Caco-2 (cell line): ENCODE measurements around the gene SORBS1. TPM values are rescaled to one million over a fixed set of nuclear protein-coding genes. Genes with fewer than 3 reads are reported as not detected.

Experiments used
- BruUV-seq: library from RNA; stranded (reverse); fragments of 400-500 nt; replicated peaks from 2 replicates; lab custom pipeline; 2021; lab: Mats Ljungman, UMichigan
- CTCF ChIA-PET: fragments of 300-600 bp; sonication (Branson Sonifier 250); formaldehyde crosslinking; loops from one replicate; lab custom pipeline; 2022; ENCODE audit warnings: antibody characterized with exemption; lab: Charles Lee
- POLR2A ChIA-PET: fragments of 300-600 bp; sonication (Branson Sonifier 250); formaldehyde crosslinking; loops from one replicate; lab custom pipeline; 2022; ENCODE audit warnings: antibody characterized with exemption; lab: Charles Lee
- DNase-seq, 2 experiments: peaks; one replicate each; pipeline versions ENCODE4 v3.0.0 to v3.0.0-alpha.2; 2020 to 2022
- H3K27me3 ChIP-seq: replicated peaks from 2 replicates; pipeline ENCODE4 v1.6.0; 2011; ENCODE audit warnings: low read length; ENCODE audit not compliant: control insufficient read depth, insufficient read depth
- H3K36me3 ChIP-seq: 2 replicates; pipeline ENCODE4 v1.5.1; 2011; ENCODE audit warnings: low read length; ENCODE audit not compliant: control insufficient read depth, insufficient read depth
- H3K4me1 ChIP-seq: fragments of 250-450 bp; sonication (Bioruptor Pico); 2 replicates; pipeline ENCODE4 v1.5.1; 2020; ENCODE audit warnings: mild to moderate bottlenecking
- H3K4me3 ChIP-seq: 2 replicates; pipeline ENCODE4 v1.5.1; 2011; ENCODE audit warnings: low read depth, mild to moderate bottlenecking, control low read depth, low read length
- H3K9me3 ChIP-seq: fragments of 250-450 bp; sonication (Bioruptor Pico); 2 replicates; pipeline ENCODE4 v1.5.1; 2020; ENCODE audit warnings: mild to moderate bottlenecking, moderate library complexity
- H3K27ac Mint-ChIP-seq: one replicate; pipeline ENCODE4 v1.8.0; 2022; ENCODE audit warnings: mixed read lengths; ENCODE audit not compliant: unreplicated experiment
- H3K27me3 Mint-ChIP-seq: one replicate; pipeline ENCODE4 v1.8.0; 2022; ENCODE audit warnings: mixed read lengths; ENCODE audit not compliant: insufficient read depth, unreplicated experiment
- H3K36me3 Mint-ChIP-seq: one replicate; pipeline ENCODE4 v1.8.0; 2022; ENCODE audit warnings: mild to moderate bottlenecking, mixed read lengths; ENCODE audit not compliant: insufficient read depth, unreplicated experiment
- H3K4me1 Mint-ChIP-seq: one replicate; pipeline ENCODE4 v1.8.0; 2022; ENCODE audit warnings: low read depth, mixed read lengths; ENCODE audit not compliant: unreplicated experiment
- H3K4me3 Mint-ChIP-seq: one replicate; pipeline ENCODE4 v1.8.0; 2022; ENCODE audit warnings: mild to moderate bottlenecking, moderate library complexity, mixed read lengths; ENCODE audit not compliant: unreplicated experiment
- H3K9me3 Mint-ChIP-seq: one replicate; pipeline ENCODE4 v1.8.0; 2022; ENCODE audit warnings: mixed read lengths; ENCODE audit not compliant: unreplicated experiment
- intact Hi-C: fragments of 100-400 bp; cut with micrococcal nuclease; formaldehyde crosslinking; loops from one replicate; pipeline ENCODE4 v1.10.0; 2022; ENCODE audit not compliant: unreplicated experiment
- total RNA-seq: library from RNA; stranded (reverse); gene quantifications from 2 replicates; pipeline ENCODE4 v1.2.3, GENCODE V29; 2022
- TF ChIP-seq, protein P1 (sequence below), 2 experiments: fragments of 200-600 bp in 1 of 2; IDR thresholded peaks; 1 replicate in 1 of 2; 2 replicates in 1 of 2; pipeline versions ENCODE4 v1.5.1 to v1.8.0; 2011 to 2022; ENCODE audit warnings: antibody characterized with exemption in 1 of 2, control low read depth in 1 of 2, inconsistent platforms in 1 of 2, low read depth in 1 of 2, low read length in 1 of 2, mild to moderate bottlenecking in 1 of 2, moderate library complexity in 1 of 2; ENCODE audit not compliant: insufficient read depth in 1 of 2, severe bottlenecking in 1 of 2, unreplicated experiment in 1 of 2

SORBS1 gene
- total RNA-seq, 1 experiment from 2014 or later, result 39.3 TPM

DNA sequence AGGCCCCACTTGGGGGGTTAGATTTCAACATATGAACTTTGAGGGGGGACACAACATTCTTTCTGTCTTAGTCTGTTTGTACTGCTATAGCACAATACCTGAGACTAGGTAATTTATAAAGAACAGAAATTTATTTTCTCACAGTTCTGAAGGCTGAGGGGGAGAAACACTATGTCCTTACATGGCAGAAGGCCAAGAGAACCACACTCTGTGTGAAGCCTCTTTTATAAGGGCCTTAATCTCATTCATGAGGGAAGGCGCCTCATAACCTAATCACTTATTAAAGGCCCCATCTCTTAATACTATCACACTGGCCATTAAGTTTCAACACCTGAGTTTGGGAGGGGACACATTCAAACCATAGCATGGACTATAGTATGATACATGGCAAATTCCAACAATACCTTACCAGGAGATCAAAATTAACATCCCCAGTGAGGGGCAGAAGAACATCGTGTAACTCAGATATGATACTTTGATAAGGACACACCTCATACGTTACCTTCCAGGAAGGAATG lies 261.1 kb downstream of the SORBS1 start:
- Histone ChIP-seq H3K36me3 (no peaks in the 10 kb centered on the region), H3K27me3 (no peaks in the 10 kb centered on the region), H3K4me3 (no peak overlapping the region), H3K9me3 (no peaks in the 10 kb centered on the region), H3K4me1 (peaks cover 20% of the 10 kb centered on the region)
- TF ChIP-seq, protein P1, sequence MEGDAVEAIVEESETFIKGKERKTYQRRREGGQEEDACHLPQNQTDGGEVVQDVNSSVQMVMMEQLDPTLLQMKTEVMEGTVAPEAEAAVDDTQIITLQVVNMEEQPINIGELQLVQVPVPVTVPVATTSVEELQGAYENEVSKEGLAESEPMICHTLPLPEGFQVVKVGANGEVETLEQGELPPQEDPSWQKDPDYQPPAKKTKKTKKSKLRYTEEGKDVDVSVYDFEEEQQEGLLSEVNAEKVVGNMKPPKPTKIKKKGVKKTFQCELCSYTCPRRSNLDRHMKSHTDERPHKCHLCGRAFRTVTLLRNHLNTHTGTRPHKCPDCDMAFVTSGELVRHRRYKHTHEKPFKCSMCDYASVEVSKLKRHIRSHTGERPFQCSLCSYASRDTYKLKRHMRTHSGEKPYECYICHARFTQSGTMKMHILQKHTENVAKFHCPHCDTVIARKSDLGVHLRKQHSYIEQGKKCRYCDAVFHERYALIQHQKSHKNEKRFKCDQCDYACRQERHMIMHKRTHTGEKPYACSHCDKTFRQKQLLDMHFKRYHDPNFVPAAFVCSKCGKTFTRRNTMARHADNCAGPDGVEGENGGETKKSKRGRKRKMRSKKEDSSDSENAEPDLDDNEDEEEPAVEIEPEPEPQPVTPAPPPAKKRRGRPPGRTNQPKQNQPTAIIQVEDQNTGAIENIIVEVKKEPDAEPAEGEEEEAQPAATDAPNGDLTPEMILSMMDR (IDR thresholded peaks at IDR 0.05; ENCODE audit: insufficient read depth in 1 of 2, low read depth in 1 of 2, low read length in 1 of 2, severe bottlenecking in 1 of 2, unreplicated experiment in 1 of 2), result no peak
- Mint-ChIP-seq H3K27ac (no peak overlapping the region), H3K36me3 (no peaks in the 10 kb centered on the region), H3K27me3 (no peaks in the 10 kb centered on the region), H3K9me3 (no peaks in the 10 kb centered on the region), H3K4me1 (no peaks in the 10 kb centered on the region), H3K4me3 (no peak overlapping the region)
- ChIA-PET POLR2A (no interaction called here), CTCF (no interaction called here)
- no TSS peak for BruUV-seq
- intact Hi-C loops, result no loop called here
- no peak for DNase-seq

DNA sequence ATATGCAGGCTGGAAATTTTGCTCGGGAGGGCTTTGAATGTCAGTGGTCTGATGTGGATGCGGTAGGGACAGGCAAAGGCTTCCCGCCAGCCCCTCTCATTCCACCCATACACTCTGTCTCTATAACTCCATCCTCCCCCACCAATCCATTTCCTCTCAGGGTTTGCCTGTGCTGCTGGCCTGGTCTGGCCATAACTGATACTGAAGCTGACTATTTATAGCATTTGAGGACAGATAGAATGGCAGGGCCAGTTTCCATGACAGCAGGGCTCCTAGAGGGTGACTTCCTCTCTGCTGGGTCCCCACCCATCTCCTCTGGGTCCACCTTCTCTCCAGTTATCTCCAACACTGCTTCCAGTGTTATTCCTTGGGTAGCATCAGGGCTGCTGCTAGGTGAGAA lies 263.8 kb downstream of the SORBS1 start:
- no peaks in the 10 kb centered on the region for H3K36me3 Mint-ChIP-seq
- Histone ChIP-seq H3K36me3 (no peaks in the 10 kb centered on the region), H3K27me3 (no peaks in the 10 kb centered on the region), H3K9me3 (no peaks in the 10 kb centered on the region), H3K4me1 (no peaks in the 10 kb centered on the region; the same call in 1 of the 2 replicates), H3K4me3 (no peak overlapping the region)
- CTCF ChIA-PET, result no interaction called here
- POLR2A ChIA-PET, result interaction anchor here (0.7 kb wide), 1 partner anchor 1027 kb away, joined by 3 read pairs; no protein-coding TSS in a partner anchor
- no peak overlapping the region for H3K27ac Mint-ChIP-seq
- no peaks in the 10 kb centered on the region for H3K9me3 Mint-ChIP-seq
- H3K4me3 Mint-ChIP-seq, result no peak overlapping the region
- TF ChIP-seq, protein P1 (IDR thresholded peaks at IDR 0.05; ENCODE audit: insufficient read depth in 1 of 2, low read depth in 1 of 2, low read length in 1 of 2, severe bottlenecking in 1 of 2, unreplicated experiment in 1 of 2), result no peak
- no TSS peak for BruUV-seq
- intact Hi-C loops, result no loop called here
- no peak for DNase-seq
- no peaks in the 10 kb centered on the region for H3K4me1 Mint-ChIP-seq
- no peaks in the 10 kb centered on the region for H3K27me3 Mint-ChIP-seq

DNA sequence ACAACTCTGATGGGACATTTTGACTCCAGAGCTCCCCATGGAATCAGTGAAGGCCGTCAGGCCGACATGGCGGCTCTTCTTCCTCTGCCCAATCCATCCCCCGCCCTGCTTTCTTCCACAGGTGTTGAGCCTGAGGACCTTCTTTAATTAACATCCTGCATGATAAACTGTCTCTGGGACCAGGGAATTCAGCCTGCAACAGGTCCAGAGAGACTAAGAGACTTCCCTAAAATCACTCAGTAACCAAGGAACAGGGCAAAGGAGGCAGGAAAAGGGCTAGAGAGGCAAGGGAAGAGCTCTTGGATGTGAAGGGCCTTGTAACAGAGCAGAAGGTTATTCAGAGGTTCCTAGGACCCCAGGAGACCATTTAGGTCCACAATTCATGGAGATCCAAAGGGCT lies 264.4 kb downstream of the SORBS1 start:
- ChIA-PET CTCF (no interaction called here), POLR2A (no interaction called here)
- peaks cover 4% of the 10 kb centered on the region for H3K4me1 Mint-ChIP-seq
- H3K27me3 Mint-ChIP-seq, result no peaks in the 10 kb centered on the region
- DNase-seq, result no peak
- peaks cover 3% of the 10 kb centered on the region for H3K36me3 Mint-ChIP-seq
- no peaks in the 10 kb centered on the region for H3K36me3 ChIP-seq
- H3K27ac Mint-ChIP-seq, result no peak overlapping the region
- BruUV-seq, result no TSS peak
- peaks cover 3% of the 10 kb centered on the region; the same call in 1 of the 2 replicates for H3K4me1 ChIP-seq
- no peaks in the 10 kb centered on the region for H3K27me3 ChIP-seq
- no peaks in the 10 kb centered on the region for H3K9me3 ChIP-seq
- no peak overlapping the region for H3K4me3 ChIP-seq
- intact Hi-C loops, result no loop called here
- TF ChIP-seq, protein P1 (IDR thresholded peaks at IDR 0.05; ENCODE audit: insufficient read depth in 1 of 2, low read depth in 1 of 2, low read length in 1 of 2, severe bottlenecking in 1 of 2, unreplicated experiment in 1 of 2), result no peak
- H3K4me3 Mint-ChIP-seq, result no peak overlapping the region
- no peaks in the 10 kb centered on the region for H3K9me3 Mint-ChIP-seq
